NCI-H526 treated with DMSO at 0.1 percent for 48 hours (cell line): ENCODE results near the gene ST6GAL1.

Experiments used
- DNase-seq: peaks from one replicate; lab custom pipeline; 2025; lab: John Stamatoyannopoulos, UW

ST6GAL1 gene

GRCh38 chr3:187114511-187114910 is 184.2 kb downstream of the ST6GAL1 start:
- DNase-seq = no peak

GRCh38 chr3:187120326-187120725 is 190.0 kb downstream of the ST6GAL1 start:
- no peak for DNase-seq

- DNase-seq = no peak
Observed at GRCh38 chr3:187122261-187122660, 191.9 kb downstream of the ST6GAL1 start.

GRCh38 chr3:187125319-187126031 is 195.1 kb downstream of the ST6GAL1 start:
- no peak for DNase-seq
